Activated CD8-positive, alpha-beta memory T cell treated with anti-CD3 and anti-CD28 coated beads, Interleukin-2, amount 10 ng/mL, durations not matched to agents 7 days and 5 days (primary cell): ENCODE measurements around the gene WDR26. TPM values are rescaled to one million over a fixed set of nuclear protein-coding genes. Genes with fewer than 3 reads are reported as not detected.
"Not testable (repeated sequence)": the region's sequence is repeated elsewhere in the genome, so short reads cannot be mapped to it uniquely, and the experiment has no call there.

ENCODE experiments used
- ATAC-seq: fragments of 150-1000 bp; cut with Tn5 transposase; one replicate; pipeline ENCODE4 v1.10.0; 2021; ENCODE audit warnings: moderate library complexity
- CTCF ChIA-PET: fragments of 350-600 bp; sonication (Branson Sonifier 250); formaldehyde crosslinking; loops from one replicate; lab custom pipeline; 2021; ENCODE audit warnings: antibody characterized with exemption; lab: Charles Lee
- DNase-seq: peaks from one replicate; pipeline ENCODE4 v3.0.0-alpha.2; 2020
- H3K27ac Mint-ChIP-seq: one replicate; pipeline ENCODE4 v1.8.0; 2021; ENCODE audit warnings: mild to moderate bottlenecking, mixed read lengths
- H3K27me3 Mint-ChIP-seq: one replicate; pipeline ENCODE4 v1.8.0; 2021; ENCODE audit warnings: mixed read lengths
- H3K36me3 Mint-ChIP-seq: one replicate; pipeline ENCODE4 v1.8.0; 2021; ENCODE audit warnings: mild to moderate bottlenecking, mixed read lengths
- H3K4me1 Mint-ChIP-seq: one replicate; pipeline ENCODE4 v1.8.0; 2021; ENCODE audit warnings: mixed read lengths
- H3K4me3 Mint-ChIP-seq: one replicate; pipeline ENCODE4 v1.8.0; 2021; ENCODE audit warnings: mild to moderate bottlenecking, moderate library complexity, mixed read lengths
- H3K9me3 Mint-ChIP-seq: one replicate; pipeline ENCODE4 v1.8.0; 2022; ENCODE audit warnings: low read depth, mixed read lengths
- total RNA-seq, 2 experiments: library from RNA; stranded (reverse); gene quantifications; one replicate each; pipeline ENCODE4 v1.2.3, GENCODE V29; 2021

WDR26 gene
- total RNA-seq, 2 experiments from 2014 or later: 79.0 to 84.2 TPM

DNA sequence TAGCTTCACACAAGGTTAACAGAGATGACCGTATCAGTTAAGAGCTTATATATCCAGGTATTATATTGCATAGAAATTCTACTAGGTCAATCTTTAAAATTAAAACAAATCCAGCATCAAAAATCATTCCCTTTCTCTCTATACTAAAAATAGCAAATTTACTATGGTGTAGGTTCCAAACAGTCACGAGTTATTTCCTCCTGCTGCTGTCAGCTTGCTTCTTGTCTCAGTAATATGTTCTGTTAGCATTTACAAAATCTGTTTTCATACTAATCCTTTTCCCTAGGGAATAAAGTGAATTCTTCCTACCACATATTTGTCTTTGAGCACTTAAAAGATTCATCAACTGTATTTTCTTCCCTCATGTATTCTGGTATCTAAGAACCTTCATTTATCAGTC, 2.5 kb downstream of the WDR26 start:
- Mint-ChIP-seq H3K9me3 (no peaks in the 10 kb centered on the region), H3K4me3 (peak overlapping the region; percentile 89), H3K4me1 (peaks cover 61% of the 10 kb centered on the region), H3K27me3 (no peaks in the 10 kb centered on the region), H3K36me3 (peaks cover 38% of the 10 kb centered on the region), H3K27ac (peak overlapping the region; percentile 83)
- ATAC-seq: no peak
- CTCF ChIA-PET: interaction anchor here (0.7 to 5.9 kb wide), 7 partner anchors 14 to 318 kb away, joined by 3 to 34 read pairs (median 4); partner anchors contain the start of gene FBXO28
- DNase-seq: no peak

DNA sequence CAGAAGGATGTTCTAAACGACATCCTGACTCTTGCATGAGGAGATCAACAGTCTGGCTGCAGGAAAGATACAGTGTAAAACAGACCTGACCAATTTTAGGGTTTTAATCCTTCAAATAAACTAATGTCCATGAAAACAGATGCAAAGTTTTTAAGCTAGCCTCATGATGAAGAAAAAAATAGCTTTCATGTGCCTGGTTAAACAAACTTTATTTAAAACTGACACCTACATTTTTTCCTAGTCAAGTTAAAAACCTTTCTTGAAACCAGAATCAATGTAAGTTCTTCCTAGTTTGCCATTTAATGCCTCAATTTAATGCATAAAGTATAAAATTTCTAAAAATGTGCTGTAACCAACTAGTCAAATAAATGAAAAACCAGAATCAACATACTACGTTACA, 2.9 kb downstream of the WDR26 start:
- no peaks in the 10 kb centered on the region for H3K27me3 Mint-ChIP-seq
- H3K27ac Mint-ChIP-seq: peak overlapping the region; percentile 83
- DNase-seq: no peak
- H3K36me3 Mint-ChIP-seq: peaks cover 40% of the 10 kb centered on the region
- peaks cover 57% of the 10 kb centered on the region for H3K4me1 Mint-ChIP-seq
- no peak for ATAC-seq
- H3K4me3 Mint-ChIP-seq: peak overlapping the region; percentile 89
- CTCF ChIA-PET: interaction anchor here (0.7 to 5.9 kb wide), 6 partner anchors 14 to 317 kb away, joined by 3 to 34 read pairs (median 4); partner anchors contain the start of gene FBXO28
- no peaks in the 10 kb centered on the region for H3K9me3 Mint-ChIP-seq

DNA sequence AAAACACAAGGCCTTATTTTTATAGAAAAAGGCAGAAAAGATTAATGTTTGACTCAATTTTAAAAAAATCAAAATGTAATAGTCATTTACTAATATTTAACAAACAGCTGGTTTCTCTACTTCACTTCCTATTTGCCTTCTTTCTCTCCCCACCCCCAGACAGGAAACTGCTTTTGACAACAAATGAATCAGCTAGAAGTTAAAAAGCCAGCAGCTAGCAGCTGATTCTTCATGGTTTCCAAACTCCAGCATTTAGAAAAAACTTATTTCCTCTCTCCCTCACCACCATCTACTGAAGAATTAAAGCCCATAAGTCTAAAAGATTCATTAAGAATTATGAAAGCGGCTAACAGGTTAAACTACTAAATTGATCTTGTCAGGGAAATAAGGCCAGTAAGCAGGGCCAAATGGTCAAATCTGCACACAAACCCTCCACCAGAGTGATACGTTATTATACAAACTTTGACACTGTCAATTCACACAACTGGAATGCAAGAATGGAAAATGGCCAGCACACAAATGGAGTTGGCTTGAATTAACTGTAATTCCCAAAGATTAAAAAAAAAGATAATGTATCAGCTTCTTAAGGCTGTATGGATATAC, 4.0 kb downstream of the WDR26 start:
- no peaks in the 10 kb centered on the region for H3K27me3 Mint-ChIP-seq
- DNase-seq (peak; percentile 56), ATAC-seq (no peak)
- H3K27ac Mint-ChIP-seq: peak overlapping the region; percentile 79
- H3K36me3 Mint-ChIP-seq: peaks cover 44% of the 10 kb centered on the region
- H3K4me3 Mint-ChIP-seq: peak overlapping the region; percentile 57
- CTCF ChIA-PET: interaction anchor here (1.0 to 5.9 kb wide), 5 partner anchors 13 to 260 kb away, joined by 3 to 34 read pairs (median 5); no protein-coding TSS in a partner anchor
- peaks cover 52% of the 10 kb centered on the region for H3K4me1 Mint-ChIP-seq
- H3K9me3 Mint-ChIP-seq: no peaks in the 10 kb centered on the region

DNA sequence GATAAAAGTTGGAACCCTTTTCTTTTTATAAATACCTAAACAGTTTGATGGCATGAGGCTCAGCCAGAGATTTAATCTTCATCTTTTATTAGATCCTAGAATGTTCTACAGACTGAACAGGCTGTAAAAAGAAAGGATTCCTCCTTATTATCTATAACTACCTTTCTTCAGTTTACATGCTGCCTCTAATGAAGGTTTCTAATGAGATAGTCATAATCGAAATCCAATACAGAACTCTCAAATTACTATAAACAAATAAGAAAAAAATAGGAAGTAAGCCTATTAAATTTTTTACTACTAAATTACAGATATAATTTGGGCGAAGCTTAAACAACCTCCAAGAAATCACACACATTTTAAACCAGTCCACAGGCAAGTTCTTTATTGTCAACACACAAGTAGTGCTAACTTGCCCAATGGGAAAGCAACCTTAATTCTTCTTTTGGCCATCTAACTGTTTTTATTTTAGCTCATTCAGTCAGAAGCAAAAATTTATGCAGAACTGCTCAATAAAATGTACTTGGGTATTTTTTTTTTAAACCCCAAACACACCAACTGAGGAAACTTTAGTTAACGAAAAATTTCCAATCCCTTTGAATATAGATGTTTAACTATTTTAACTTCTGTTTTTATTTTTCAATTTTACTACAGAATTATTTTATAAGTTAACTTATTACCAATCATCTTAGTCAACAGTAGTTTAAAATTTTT, 4.8 kb downstream of the WDR26 start:
- CTCF ChIA-PET: interaction anchor here (1.8 to 5.9 kb wide), 3 partner anchors 18 to 237 kb away, joined by 4 to 34 read pairs (median 5); no protein-coding TSS in a partner anchor
- Mint-ChIP-seq H3K4me1 (peaks cover 57% of the 10 kb centered on the region), H3K36me3 (peaks cover 51% of the 10 kb centered on the region), H3K9me3 (no peaks in the 10 kb centered on the region), H3K27ac (no peak overlapping the region), H3K4me3 (no peak overlapping the region), H3K27me3 (no peaks in the 10 kb centered on the region)
- ATAC-seq: no peak
- DNase-seq: no peak

DNA sequence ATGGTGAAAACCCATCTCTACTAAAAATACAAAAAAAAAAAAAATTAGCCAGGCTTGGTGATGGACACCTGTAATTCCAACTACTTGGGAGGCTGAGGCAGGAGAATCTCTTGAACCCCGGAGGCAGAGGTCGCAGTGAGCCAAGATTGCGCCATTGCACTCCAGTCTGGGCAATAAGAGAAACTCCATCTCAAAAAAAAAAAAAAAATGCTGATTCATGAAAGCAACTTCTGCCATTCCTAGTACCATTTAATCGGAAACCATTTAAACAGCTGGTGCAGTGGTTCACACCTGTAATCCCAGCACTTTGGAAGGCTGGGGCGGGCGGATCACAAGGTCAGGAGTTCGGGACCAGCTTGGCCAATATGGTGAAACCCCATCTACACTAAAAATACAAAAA, 5.9 kb downstream of the WDR26 start:
- H3K27ac Mint-ChIP-seq, CTCF ChIA-PET: not testable (repeated sequence)

DNA sequence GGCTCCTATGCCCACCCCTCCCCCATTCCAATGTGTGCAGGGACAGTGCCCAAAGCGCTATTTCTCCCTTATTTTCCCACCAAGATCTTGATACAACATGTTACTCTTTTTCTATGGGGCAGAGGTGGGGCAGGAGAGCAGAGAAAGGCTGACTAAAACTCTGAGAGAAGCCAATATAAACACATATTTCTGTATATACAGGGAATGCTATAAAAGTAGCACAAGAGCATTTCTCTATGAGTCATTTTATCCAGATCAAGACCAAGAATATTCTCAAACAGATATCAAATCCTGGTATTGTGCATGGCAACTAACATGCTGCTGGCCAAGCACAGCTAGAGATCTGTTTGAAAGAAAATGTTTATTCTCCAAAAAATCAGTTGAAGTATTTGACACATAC, 7.3 kb downstream of the WDR26 start:
- Mint-ChIP-seq H3K36me3 (peaks cover 57% of the 10 kb centered on the region), H3K4me3 (no peak overlapping the region), H3K9me3 (no peaks in the 10 kb centered on the region), H3K4me1 (peaks cover 50% of the 10 kb centered on the region), H3K27me3 (no peaks in the 10 kb centered on the region), H3K27ac (no peak overlapping the region)
- CTCF ChIA-PET: interaction anchor here (1.0 kb wide), 1 partner anchor 30 kb away, joined by 9 read pairs; no protein-coding TSS in a partner anchor
- DNase-seq (no peak), ATAC-seq (no peak)

More for the DNA sequence above, 5.9 kb downstream of the WDR26 start:
- not testable (repeated sequence) for DNase-seq, ATAC-seq, H3K4me3 Mint-ChIP-seq, H3K9me3 Mint-ChIP-seq, H3K27me3 Mint-ChIP-seq
- Mint-ChIP-seq H3K36me3 (peaks cover 57% of the 10 kb centered on the region), H3K4me1 (peaks cover 57% of the 10 kb centered on the region)

DNA sequence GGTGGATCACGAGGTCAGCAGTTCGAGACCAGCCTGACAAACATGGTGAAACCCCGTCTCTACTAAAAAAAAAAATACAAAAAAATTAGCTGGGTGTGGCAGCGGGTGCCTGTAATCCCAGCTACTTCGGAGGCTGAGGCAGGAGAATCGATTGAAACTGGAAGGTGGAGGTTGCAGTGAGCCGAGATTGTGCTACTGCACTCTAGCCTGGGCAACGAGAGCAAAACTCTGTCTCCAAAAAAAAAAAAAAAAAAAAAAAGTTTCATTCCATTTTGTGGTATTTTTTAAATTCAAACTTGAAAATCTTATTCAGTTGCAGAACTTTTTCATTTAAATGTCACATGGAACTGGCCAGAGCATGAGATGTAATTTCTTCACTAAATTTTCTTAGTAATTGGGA, 7.7 kb downstream of the WDR26 start:
- peaks cover 45% of the 10 kb centered on the region for H3K4me1 Mint-ChIP-seq
- ATAC-seq, H3K27me3 Mint-ChIP-seq, H3K4me3 Mint-ChIP-seq, H3K9me3 Mint-ChIP-seq, H3K27ac Mint-ChIP-seq, DNase-seq: not testable (repeated sequence)
- peaks cover 58% of the 10 kb centered on the region for H3K36me3 Mint-ChIP-seq
- CTCF ChIA-PET: interaction anchor here (1.1 kb wide), 1 partner anchor 45 kb away, joined by 3 read pairs; no protein-coding TSS in a partner anchor

DNA sequence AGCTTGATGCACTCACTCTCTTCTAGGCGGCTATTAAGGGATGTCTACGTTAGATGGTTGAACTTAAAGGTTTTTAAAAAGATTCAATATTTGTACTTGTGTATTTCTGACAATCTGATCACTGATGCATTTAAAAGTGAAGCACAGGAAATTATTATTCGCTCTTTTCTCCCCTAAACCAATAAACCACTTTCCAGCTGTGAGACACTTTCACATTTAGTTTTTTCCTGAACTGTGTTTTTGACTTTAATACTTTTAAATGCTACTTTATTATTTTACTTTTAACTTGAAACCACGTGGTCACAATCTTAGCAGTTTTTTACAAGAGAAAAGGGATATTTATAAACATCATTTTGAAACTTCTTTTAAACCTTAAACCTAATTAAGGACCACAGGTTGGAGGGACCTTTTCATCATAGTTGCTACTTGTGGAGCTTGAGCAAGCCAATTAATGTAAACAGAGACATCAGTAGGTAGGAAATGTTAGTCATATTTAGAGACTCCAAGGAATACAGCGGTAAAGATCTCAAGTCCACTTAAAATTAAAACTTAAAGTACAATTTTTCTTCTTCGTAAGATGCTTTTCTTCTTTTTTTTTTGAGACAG, 9.2 kb downstream of the WDR26 start:
- H3K27me3 Mint-ChIP-seq: no peaks in the 10 kb centered on the region
- peak overlapping the region; percentile 1 for H3K27ac Mint-ChIP-seq
- peaks cover 52% of the 10 kb centered on the region for H3K36me3 Mint-ChIP-seq
- ATAC-seq (no peak), DNase-seq (no peak)
- H3K4me3 Mint-ChIP-seq: no peak overlapping the region
- H3K4me1 Mint-ChIP-seq: peaks cover 33% of the 10 kb centered on the region
- no peaks in the 10 kb centered on the region for H3K9me3 Mint-ChIP-seq
- CTCF ChIA-PET: interaction anchor here (0.7 to 1.5 kb wide), 3 partner anchors 32 to 91 kb away, joined by 3 to 4 read pairs (median 3); no protein-coding TSS in a partner anchor

DNA sequence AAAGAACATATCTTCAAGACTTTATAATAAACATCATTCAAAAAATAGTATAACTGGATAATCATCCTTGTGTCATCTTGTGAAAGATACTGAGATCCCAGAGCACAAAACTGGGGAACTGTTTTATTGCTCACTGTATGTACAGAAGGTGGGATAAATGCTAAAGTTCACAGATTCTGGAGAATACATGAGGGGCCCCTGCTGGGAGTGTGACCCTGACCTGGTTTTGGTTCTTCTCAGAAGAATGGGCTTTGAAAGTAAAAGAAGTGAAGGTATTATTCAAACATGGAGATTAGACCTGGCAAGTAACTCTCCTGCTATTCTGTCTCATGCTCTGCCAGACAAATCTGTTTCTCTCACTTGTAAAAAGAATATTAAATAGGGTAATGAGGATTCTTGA, 14.5 kb downstream of the WDR26 start:
- no peak overlapping the region for H3K27ac Mint-ChIP-seq
- DNase-seq (no peak), ATAC-seq (no peak)
- CTCF ChIA-PET: interaction anchor here (0.6 kb wide), 1 partner anchor 35 kb away, joined by 3 read pairs; no protein-coding TSS in a partner anchor
- no peaks in the 10 kb centered on the region for H3K27me3 Mint-ChIP-seq
- peaks cover 7% of the 10 kb centered on the region for H3K4me1 Mint-ChIP-seq
- no peak overlapping the region for H3K4me3 Mint-ChIP-seq
- no peaks in the 10 kb centered on the region for H3K9me3 Mint-ChIP-seq
- peaks cover 60% of the 10 kb centered on the region for H3K36me3 Mint-ChIP-seq

DNA sequence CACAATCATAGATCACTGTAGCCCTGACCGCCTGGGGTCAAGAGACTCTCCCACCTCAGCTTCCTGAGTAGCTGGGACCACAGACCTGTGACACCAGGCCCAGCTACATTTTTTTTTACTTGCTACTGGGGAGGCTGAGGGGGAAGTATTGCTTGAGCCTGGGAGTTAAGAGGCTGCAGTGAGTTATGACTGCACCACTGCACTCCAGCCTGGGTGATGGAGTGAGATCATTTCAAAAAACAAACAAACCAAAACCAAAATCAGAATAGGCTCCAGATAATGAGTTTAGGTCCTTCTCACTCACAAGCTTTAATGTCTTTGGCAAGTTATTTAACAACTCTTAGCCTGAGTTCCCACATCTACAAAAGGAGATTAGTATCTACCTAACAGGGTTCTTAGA, 22.8 kb downstream of the WDR26 start:
- CTCF ChIA-PET: interaction anchor here (0.9 to 1.5 kb wide), 2 partner anchors 19 to 22 kb away, joined by 3 to 4 read pairs; no protein-coding TSS in a partner anchor
- H3K27ac Mint-ChIP-seq: peak overlapping the region; percentile 56
- H3K4me3 Mint-ChIP-seq: no peak overlapping the region
- DNase-seq (peak; percentile 48), ATAC-seq (peak; percentile 64)
- no peaks in the 10 kb centered on the region for H3K27me3 Mint-ChIP-seq
- peaks cover 41% of the 10 kb centered on the region for H3K36me3 Mint-ChIP-seq
- no peaks in the 10 kb centered on the region for H3K9me3 Mint-ChIP-seq
- peaks cover 18% of the 10 kb centered on the region for H3K4me1 Mint-ChIP-seq

DNA sequence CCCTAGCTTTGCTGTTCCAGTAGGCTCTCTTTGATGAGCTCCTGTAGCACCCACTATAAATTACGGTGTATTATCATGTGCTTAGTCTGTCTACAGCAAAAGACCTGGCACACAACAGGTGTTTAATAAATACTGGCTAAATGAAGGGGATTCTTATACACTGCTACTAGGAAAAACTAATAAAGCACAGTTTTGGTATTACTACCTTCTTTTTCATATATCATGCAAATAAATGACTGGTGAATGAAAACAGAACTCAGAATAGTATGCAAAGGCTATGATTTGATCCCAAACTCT, 26.4 kb downstream of the WDR26 start:
- ATAC-seq: no peak
- no peak overlapping the region for H3K27ac Mint-ChIP-seq
- CTCF ChIA-PET: interaction anchor here (1.0 kb wide), 1 partner anchor 49 kb away, joined by 3 read pairs; no protein-coding TSS in a partner anchor
- H3K27me3 Mint-ChIP-seq: no peaks in the 10 kb centered on the region
- H3K4me3 Mint-ChIP-seq: no peak overlapping the region
- no peak for DNase-seq
- peaks cover 18% of the 10 kb centered on the region for H3K4me1 Mint-ChIP-seq
- H3K36me3 Mint-ChIP-seq: peaks cover 60% of the 10 kb centered on the region
- no peaks in the 10 kb centered on the region for H3K9me3 Mint-ChIP-seq

DNA sequence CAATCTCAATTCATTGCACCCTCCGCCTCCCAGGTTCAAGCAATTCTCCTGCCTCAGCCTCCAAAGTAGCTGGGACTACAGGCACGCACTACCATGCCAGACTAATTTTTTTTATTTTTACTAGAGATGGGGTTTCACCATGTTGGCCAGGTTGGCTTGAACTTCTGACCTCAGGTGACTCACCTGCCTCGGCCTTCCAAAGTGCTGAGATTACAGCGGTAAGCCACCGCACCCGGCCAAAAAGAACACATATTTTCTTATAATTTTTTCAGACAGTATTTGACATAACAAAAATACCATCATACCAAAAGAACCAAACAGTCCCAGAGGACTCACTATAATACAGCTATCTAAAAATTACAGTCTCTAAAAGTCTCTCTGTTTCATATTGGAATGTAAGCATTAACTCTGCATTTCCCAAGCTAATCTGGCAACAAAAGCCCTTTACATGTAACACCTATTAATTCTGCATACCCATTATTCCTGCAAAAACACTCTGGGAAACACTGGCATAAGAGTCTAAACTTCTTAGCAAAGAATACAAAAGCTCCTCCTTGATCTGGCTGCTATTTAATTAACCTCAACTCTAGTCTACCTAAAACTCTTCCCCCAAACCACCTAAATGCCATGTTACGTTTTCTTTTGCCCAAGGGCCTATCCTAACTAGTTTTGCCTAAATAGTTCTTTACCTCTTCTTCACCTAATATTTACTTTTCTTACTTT, 26.9 kb downstream of the WDR26 start:
- CTCF ChIA-PET: interaction anchor here (1.0 kb wide), 1 partner anchor 50 kb away, joined by 3 read pairs; no protein-coding TSS in a partner anchor
- H3K4me3 Mint-ChIP-seq: no peak overlapping the region
- H3K27ac Mint-ChIP-seq: no peak overlapping the region
- no peak for DNase-seq
- no peak for ATAC-seq
- no peaks in the 10 kb centered on the region for H3K9me3 Mint-ChIP-seq
- peaks cover 57% of the 10 kb centered on the region for H3K36me3 Mint-ChIP-seq
- H3K4me1 Mint-ChIP-seq: peaks cover 19% of the 10 kb centered on the region
- no peaks in the 10 kb centered on the region for H3K27me3 Mint-ChIP-seq
